GM19023 (cell line): ENCODE data around the gene PNRC2.

Experiments
- ATAC-seq: cut with Tn5 transposase; IDR thresholded peaks from one replicate; pipeline ENCODE4 v1.9.1; 2021; ENCODE audit warnings: mild to moderate bottlenecking, moderate library complexity; ENCODE audit not compliant: unreplicated experiment

PNRC2 gene

DNA sequence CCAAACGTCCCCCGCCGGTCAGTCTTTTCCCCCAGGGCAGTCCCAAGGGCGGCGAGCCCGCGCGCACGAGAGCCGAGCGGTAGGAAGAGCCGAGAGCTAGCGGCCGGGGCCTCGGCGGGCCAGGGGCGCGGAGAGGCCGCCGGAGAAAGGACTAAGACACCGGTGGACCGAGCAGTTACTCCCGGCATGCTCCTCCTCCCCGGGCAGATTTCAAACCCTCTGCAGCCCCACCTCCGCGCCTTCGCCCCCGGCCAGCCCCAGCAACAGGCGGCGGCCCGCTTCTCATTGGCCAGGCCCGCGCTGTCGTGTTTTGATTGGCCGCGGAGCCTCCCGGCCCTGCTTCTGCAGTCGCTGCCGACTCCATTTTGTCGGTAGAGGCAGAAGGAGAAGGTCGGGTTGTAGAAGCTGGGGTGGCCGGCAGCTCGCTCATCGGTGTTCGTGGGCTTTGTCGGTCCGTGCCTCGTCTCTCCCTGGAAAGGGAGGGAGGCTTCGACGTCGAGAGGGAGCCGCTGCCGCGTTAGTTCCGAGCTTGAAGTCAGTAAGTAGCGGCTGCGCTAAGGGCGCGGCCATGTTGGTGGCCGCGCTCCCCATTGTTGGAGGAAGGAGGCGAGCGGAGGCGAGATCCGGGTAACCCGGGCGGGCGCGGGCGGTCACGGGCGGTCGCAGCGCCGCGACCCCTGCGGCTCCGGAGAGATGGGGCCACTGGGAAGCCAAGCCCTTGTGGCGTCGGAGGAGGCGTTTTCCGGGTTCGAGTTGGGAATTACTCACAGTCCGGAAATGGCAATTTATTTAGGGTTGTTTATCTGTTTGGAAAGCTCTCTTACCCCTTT lies at the start of gene PNRC2:
PNRC2 (plus strand) TSS at position 368 of the 830 bp plus-strand sequence. CDS start 1,630 bp downstream, outside the sequence.
- ATAC-seq = peak; percentile 75

- no peak for ATAC-seq
Observed at GRCh38 chr1:23910144-23910543, 49.5 kb upstream of the PNRC2 start.

- no peak for ATAC-seq
Observed at GRCh38 chr1:23910553-23911246, 48.9 kb upstream of the PNRC2 start.

DNA sequence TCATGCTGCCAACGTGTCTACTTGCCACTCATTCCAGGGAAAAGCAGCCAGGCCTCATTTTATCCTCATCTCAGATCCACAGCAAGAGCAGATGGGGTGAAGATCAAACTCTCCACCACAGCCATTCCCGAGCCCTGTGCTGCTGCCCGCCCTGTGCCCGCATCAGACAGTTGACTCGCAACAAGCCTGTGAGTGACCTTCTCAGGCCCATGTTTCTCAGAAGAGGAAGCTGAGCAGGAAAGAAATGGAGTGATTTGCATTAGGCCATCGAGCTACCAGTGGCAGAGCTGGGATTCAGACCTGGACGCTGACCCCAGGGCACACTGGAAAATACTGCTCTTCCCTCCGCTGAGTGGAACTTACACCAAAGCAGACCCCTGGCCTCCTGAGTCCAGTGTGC lies 47.7 kb upstream of the PNRC2 start:
- ATAC-seq = no peak

- ATAC-seq = no peak
Observed at GRCh38 chr1:23913212-23913880, 46.3 kb upstream of the PNRC2 start, which contains the start of gene CNR2. Gene CNR2 (minus strand): TSS chr1:23913362. CDS start chr1:23875617, 37,745 bp downstream.

GRCh38 chr1:23914921-23915320 lies 44.7 kb upstream of the PNRC2 start:
- no peak for ATAC-seq

DNA sequence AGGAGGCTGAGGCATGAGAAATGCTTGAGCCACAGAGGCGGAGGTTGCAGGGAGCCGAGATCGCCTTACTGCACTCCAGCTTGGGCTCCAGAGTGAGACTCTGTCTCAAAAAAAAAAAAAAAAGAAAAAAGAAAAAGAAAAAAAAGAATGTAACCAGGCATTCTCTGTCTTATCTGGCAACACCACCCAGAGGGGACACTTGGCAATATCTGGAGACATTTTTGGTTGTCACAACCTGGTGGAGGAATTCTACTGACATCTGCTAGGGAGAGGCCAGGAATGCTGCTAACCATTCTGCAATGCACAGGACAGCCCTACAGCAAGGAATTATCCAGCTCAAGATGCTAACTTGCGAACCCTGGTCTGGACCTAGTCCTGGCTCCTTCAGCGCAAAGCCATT lies 44.2 kb upstream of the PNRC2 start:
- no peak for ATAC-seq

DNA sequence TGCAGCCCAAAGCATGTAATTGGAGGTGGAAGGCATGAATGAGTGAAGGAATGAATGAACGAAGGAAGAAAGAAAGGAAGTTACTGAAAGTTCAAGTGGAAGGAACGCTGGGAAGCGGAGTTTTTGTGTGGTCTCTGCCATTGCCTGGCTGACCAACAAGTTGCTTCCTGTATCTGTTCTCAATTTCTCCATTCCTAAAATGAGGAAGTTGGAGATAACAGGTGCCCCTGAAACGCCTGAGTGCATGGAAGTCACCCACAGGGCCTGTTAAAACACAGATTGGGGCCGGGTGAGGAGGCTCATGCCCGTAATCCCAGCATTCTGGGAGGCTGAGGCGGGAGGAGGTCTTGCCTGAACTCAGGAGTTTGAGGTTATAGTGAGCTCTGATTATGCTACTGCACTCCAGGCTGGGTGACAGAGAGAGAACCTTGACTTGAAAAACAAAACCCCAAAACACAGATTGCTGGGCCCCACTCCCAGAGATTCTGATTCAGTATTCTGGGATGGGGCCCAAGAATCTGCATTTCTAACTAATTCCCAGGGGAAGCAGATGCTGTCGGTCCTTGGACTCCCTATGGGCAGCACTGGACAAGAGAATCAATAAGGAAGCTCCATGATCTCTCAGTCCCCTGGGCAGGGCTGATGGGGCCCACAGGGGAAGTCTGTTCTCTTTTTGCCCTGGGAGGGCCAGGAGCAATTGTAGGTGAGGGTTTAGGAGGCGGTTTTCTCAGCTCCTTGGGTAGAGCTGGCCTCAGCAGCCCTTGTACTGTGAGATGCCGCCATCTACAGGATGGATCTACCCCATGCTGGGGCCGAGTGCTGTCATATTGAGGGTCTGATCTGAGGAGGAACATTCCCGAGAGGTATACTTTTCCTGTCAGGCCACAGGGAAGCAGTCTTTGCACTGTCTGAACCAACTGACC lies 43.2 kb upstream of the PNRC2 start:
- ATAC-seq = no peak

DNA sequence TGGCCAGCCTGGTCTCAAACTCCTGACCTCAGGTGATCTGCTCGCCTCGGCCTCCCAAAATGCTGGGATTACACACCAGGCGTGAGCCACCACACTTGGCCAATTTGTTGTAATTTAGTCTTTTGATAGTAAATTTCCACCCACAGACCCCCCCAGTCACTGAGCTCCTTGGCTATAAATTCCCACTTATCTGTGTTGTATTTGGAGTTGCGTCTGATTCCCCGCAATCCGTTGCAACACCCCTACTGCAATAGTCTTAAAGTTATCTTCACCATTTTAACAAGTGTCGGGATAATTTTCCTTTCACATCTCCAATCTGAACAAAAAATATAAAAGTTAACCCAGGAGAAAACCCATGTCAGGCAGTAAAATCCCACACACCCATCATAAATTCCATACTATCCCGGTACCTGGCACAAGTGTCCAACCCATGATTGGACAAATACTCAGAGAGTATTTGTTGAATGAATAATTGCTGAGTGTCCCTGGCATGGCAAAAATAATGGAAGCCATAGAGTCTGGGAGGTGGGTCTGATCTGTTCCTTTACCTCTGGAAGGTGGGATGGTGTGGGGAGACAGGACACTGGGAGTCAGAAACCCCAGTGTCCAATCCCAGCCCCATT lies 37.2 kb upstream of the PNRC2 start:
- ATAC-seq = no peak

- no peak for ATAC-seq
Observed at GRCh38 chr1:23923592-23924499, 35.8 kb upstream of the PNRC2 start.

GRCh38 chr1:23924601-23925000 lies 35.0 kb upstream of the PNRC2 start:
- no peak for ATAC-seq

DNA sequence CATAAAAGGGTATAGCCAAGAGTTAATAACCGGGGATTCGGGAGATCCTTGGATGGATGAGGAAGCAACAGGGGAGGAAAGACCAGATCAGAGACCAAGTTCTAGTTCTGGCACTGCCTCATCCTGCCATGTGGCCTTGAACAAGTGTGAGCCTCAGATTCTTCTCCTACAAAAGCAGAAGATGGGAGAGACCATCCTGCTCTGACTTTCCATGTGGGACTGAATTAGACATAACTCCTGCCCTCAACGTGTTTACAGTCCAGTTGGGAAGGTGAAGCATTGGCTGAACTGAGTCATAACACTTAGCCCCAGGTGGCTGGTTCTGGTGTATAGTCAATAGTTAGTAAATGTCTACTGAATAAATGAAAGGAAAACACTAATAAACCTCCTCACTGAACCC lies 34.3 kb upstream of the PNRC2 start:
- no peak for ATAC-seq

- no peak for ATAC-seq
Observed at GRCh38 chr1:23927097-23927496, 32.5 kb upstream of the PNRC2 start.

DNA sequence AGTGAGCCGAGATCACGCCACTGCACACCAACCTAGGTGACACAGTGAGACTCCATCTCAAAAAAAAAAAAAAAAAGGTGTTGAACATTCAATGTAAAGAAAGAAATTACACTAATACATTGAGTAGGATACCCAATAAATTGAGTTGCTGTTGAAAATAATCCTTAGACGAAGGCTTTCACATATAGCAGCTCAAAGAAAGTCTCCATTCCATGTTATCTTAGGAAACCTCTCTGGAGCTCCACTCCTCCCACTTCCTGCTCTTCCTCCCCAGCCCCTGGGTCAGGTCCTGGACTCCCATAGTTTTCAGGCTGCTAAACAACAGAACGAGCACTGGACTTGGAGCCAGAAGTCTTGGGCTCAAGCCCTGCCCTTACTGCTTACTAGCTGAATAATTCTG lies 30.8 kb upstream of the PNRC2 start:
- ATAC-seq = no peak

GRCh38 chr1:23930270-23930669 lies 29.4 kb upstream of the PNRC2 start:
- no peak for ATAC-seq

DNA sequence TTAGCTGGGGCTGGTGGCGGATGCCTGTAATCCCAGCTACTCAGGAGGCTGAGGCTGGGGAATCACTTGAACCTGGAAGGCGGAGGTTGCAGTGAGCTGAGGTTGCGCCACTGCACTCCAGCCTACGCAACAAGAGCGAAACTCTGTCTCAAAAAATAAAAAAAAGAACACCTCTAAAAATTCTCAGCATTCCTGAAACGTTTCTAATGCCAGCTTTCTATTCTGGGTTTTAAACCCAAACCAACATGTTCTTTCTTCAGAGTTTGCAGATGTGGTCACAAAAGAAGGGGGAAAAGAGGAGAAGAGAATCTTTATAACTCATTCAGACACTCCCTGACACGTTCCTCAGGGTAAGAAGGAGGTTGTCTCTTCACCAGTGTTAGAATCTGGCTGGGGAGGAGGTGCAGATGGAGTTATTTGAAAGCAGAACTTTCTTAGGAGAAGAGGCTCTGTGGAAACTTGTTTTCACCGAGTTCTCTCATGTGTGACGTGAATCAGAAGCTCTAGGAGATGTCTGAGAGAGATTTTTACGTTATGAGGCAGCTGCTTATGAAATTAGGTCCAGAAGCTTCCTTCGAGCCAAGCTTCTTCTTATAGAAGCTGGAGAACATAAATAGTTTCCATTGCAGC lies 28.7 kb upstream of the PNRC2 start:
- no peak for ATAC-seq

DNA sequence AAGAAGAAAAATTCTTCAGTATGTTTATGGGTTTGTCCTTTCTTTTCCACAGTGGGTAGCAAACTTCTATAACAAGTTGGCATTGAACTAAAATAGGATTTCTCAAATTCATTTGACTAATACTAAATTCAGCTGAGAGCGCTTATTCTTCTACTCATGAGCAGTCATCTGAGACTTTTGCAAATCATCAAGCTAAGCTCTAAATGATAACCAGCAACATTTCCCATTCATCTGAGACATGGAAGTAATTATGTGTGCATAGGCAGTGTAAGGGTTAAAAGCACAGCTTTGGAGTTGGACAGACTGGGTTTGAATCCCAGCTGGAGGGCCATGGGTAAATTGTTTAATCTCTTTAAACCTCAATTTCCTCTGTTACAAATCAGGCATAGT lies 28.1 kb upstream of the PNRC2 start:
- ATAC-seq = no peak

DNA sequence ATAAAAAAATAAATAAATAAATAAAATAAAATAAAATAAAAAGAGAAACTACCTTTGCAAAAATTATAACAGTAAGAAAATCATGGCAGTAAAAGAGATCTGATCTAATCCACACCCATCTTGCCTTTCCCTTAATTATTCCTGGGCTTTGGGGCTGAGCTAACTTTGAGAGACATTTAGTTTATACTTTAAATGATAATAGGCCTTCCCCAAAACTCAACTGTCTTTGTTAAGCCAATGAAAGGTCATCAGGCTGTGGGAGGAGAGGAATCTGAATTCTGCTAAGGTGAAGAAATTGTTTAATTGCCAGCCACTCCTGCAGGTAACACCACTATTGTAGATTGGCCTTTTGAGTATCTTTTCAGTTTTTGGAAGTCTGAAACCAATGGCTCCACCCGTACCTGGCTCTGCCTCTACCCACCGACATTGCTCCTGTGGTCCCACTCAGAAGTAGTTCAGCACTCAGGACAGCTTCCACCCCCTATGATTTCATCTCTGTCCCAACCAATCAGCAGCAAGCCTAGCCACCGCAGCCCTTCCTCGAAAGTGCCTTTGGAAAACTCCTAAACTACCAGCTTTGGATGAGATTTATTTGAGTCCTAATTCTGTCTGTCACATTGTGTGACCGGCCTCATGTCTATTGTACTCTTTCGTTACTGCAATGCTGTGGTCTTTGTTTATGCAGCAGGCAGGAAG lies 23.0 kb upstream of the PNRC2 start:
- no peak for ATAC-seq
